ENCODE measurements around the gene FCER1G. TPM values are rescaled to one million over a fixed set of nuclear protein-coding genes. Genes with fewer than 3 reads are reported as not detected.

The FCER1G gene
- total RNA-seq, 1 donor from 2014 or later, result 0.93 TPM

DNA sequence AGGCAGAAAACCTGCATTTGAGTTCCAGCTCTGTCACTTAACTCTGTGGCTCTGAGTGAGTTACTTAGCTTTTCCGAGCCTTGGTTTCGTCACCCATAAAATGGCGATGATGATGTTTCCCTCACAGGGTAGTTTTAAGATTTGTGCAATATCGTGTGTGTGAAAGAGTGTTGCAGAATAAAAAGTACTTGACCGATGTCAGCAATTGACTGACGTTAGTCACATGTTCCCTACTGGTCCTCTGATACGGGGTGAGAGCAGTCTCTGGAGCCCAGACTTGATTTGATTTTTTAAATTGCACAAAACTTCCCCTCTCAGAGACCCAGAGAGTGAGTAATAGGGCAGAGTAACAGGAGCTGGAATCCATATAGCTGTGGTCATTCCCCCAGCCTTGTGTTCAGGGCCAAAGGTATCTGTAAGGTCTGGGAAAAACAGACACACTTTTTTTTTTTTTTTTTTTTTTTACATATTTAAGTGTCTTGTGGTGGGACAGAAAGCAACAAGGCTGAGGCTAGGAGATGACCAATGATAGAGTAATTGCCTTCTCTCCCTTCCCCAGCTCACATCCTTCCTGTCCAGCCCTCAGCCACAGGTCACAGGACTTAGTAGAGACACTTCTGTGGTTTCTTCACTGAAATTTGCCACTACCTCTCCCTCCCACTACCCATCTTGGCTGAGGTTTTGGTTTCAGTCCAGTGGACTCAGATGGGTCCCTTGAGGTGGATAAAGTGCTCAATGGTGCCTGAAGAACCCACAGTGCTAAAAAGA is 2.0 kb downstream of the FCER1G start:
- Mint-ChIP-seq H3K27me3 (ENCODE audit: low read depth) (no peaks in the 10 kb centered on the region), H3K36me3 (ENCODE audit: low read depth) (peaks cover 22% of the 10 kb centered on the region)
- no peak for TF ChIP-seq CTCF (conservative IDR thresholded peaks at IDR 0.05)

DNA sequence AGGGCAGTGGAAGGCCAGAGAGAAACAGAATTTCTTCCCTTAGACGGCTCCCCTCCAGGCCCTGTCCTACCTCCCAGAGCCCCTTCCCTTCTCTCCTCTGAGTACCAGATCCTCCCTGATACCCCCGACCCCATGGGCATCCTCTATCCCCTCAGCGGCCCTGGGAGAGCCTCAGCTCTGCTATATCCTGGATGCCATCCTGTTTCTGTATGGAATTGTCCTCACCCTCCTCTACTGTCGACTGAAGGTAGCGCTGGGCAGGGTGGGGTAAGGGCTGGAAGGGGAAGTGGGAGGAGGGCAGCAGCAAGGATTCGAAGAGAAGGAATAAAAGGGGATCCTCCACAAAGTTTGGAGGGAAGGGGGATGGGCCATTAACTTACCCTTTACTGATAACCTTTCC is 2.7 kb downstream of the FCER1G start:
- no peaks in the 10 kb centered on the region for H3K27me3 Mint-ChIP-seq (ENCODE audit: low read depth)
- H3K36me3 Mint-ChIP-seq (ENCODE audit: low read depth), result peaks cover 19% of the 10 kb centered on the region
- no peak for DNase-seq (ENCODE audit: low read depth, low spot score)
- H3K9me3 Mint-ChIP-seq, result no peaks in the 10 kb centered on the region
- H3K27ac Mint-ChIP-seq (ENCODE audit: unreplicated experiment), result no peak overlapping the region
- peaks cover 14% of the 10 kb centered on the region for H3K4me1 Mint-ChIP-seq
- TF ChIP-seq CTCF (conservative IDR thresholded peaks at IDR 0.05), result no peak
- H3K4me3 Mint-ChIP-seq, result no peak overlapping the region

More for the DNA sequence above, 2.0 kb downstream of the FCER1G start:
- no peak overlapping the region for H3K4me3 Mint-ChIP-seq
- DNase-seq (ENCODE audit: low read depth, low spot score), result no peak
- H3K4me1 Mint-ChIP-seq, result peaks cover 14% of the 10 kb centered on the region
- H3K27ac Mint-ChIP-seq (ENCODE audit: unreplicated experiment), result no peak overlapping the region
- no peaks in the 10 kb centered on the region for H3K9me3 Mint-ChIP-seq

DNA sequence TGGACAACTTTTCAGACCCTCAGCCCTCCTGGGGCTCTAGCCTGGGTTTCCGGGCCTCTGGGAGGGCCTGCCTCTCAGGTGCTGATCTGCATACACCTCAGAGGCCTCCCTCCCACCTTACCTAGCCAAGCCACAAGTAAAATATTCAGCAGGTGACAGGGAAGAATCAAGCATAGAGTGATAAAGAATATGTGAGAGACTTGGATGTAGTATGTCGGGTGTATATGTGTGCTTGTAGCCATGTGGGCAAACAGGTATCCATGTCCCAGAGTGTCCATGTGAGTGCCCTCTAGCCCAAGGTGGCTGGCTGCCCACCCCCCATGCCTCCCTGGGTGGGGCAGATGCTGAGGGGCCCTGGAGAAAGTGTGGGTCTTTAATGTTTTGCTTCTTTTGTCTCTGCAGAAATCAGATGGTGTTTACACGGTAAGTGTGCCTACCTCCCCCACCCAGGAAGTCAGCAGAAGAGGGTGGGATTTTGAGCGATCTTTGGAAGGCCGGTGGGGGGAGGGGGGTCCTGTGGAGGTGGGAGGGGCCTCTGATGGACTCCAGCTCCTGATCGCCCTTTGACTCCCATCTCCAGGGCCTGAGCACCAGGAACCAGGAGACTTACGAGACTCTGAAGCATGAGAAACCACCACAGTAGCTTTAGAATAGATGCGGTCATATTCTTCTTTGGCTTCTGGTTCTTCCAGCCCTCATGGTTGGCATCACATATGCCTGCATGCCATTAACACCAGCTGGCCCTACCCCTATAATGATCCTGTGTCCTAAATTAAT is 3.4 kb downstream of the FCER1G start:
- TF ChIP-seq CTCF (conservative IDR thresholded peaks at IDR 0.05), result no peak
- Mint-ChIP-seq H3K36me3 (ENCODE audit: low read depth) (peaks cover 13% of the 10 kb centered on the region), H3K9me3 (no peaks in the 10 kb centered on the region), H3K4me3 (no peak overlapping the region), H3K27ac (ENCODE audit: unreplicated experiment) (no peak overlapping the region), H3K4me1 (peaks cover 9% of the 10 kb centered on the region), H3K27me3 (ENCODE audit: low read depth) (no peaks in the 10 kb centered on the region)
- no peak for DNase-seq (ENCODE audit: low read depth, low spot score)

- Mint-ChIP-seq H3K36me3 (ENCODE audit: low read depth) (peaks cover 7% of the 10 kb centered on the region), H3K4me1 (peaks cover 9% of the 10 kb centered on the region), H3K27ac (ENCODE audit: unreplicated experiment) (no peak overlapping the region), H3K9me3 (no peaks in the 10 kb centered on the region), H3K27me3 (ENCODE audit: low read depth) (no peaks in the 10 kb centered on the region), H3K4me3 (no peak overlapping the region)
- DNase-seq (ENCODE audit: low read depth, low spot score), result no peak
- no peak for TF ChIP-seq CTCF (conservative IDR thresholded peaks at IDR 0.05)
Measured at GRCh38 chr1:161219078-161219892, 4.2 kb downstream of the FCER1G start.

DNA sequence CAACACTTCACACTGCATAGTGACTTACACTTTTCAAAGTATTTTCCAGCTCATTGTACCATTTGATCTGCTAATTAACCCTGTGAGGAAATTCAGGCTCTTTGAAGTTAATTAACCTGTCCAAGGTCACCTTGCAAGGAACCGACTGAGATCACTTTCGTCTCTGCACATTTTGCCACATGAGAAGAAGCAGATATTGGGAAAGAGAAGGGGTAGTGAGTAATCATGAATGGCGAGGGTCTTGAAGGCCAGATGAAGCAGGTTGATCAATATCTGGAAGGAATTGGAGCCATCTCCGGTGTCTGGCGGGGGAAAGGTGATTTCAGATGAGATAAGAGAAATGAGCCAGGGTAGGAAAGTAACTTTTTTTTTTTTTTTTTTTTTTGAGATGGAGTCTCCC is 4.9 kb downstream of the FCER1G start:
- no peak for DNase-seq (ENCODE audit: low read depth, low spot score)
- Mint-ChIP-seq H3K27ac (ENCODE audit: unreplicated experiment) (no peak overlapping the region), H3K4me1 (peaks cover 9% of the 10 kb centered on the region), H3K4me3 (no peak overlapping the region), H3K27me3 (ENCODE audit: low read depth) (no peaks in the 10 kb centered on the region), H3K9me3 (no peaks in the 10 kb centered on the region), H3K36me3 (ENCODE audit: low read depth) (peaks cover 3% of the 10 kb centered on the region)
- TF ChIP-seq CTCF (conservative IDR thresholded peaks at IDR 0.05), result no peak

Data from neural crest cell (in vitro differentiated cells).